ENCODE data around the gene SIRPD. TPM values are rescaled to one million over a fixed set of nuclear protein-coding genes. Genes with fewer than 3 reads are reported as not detected.

SIRPD gene
- total and polyA plus RNA-seq, 10 donors = 0.24 to 8.2 (median 2.3) TPM

DNA sequence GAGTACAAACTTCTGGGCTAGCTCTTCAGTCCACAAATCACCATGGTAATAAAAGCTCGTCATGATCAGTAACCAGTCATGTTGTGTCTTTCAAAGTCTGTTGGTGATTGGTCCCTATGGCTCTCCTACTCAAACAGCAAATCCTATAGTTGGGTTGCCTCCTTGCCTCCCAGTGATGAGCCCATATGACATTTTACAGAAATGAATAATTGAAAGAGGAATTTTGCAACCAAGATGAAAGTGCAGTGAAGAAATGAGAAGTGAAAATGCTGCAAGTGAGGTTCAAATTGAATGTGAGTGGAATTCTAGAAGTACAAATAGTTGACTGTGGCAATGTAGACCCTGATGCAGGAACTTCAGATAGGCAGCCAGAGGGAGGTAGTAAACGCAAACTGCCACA is 5.1 kb upstream of the SIRPD start:
- Histone ChIP-seq H3K9me3 (no peaks in the 10 kb centered on the region), H3K27ac (peak overlapping the region in 3 of 8 donors; percentile 54 to 58 (median 55)), H3K36me3 (peaks cover 0 to 45% (median 4%) of the 10 kb centered on the region in 6 donors), H3K27me3 (replicated peaks in 1 of 7) (no peaks in the 10 kb centered on the region), H3K4me3 (no peak overlapping the region), H3K4me1 (peaks cover 0 to 14% (median 0%) of the 10 kb centered on the region in 6 donors)
- no peak for DNase-seq
- WGBS, 5 donors = 61 to 84% (median 71%) methylated on average over 2 of the region's 2 CpGs
- intact Hi-C loops (cut with DNase I; ENCODE audit: low total_unique reads) = no loop called here
- TF ChIP-seq CTCF (IDR thresholded peaks at IDR 0.05 in 8 of 11, conservative IDR thresholded peaks at IDR 0.05 in 3 of 11) (no peak), POLR2AphosphoS5 (IDR thresholded peaks at IDR 0.05) (no peak), POLR2A (IDR thresholded peaks at IDR 0.05) (no peak)

DNA sequence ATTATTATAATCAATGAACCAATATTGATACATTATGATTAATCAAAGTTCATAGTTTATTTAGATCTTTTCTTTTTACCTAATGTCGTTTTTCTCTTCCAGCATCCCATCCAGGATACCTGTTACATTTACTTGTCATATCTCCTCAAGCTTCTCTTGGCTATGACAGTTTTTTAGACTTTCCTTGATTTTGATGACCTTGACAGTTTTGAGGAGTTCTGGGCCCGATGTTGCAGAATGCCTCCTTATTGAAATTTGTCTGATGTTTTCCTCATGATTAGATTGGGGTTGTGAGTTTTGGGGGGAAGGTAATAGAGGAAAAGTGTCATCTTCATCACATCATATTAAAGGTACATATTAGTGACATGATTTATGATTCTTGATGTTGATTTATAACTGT is 3.8 kb upstream of the SIRPD start:
- intact Hi-C loops (cut with DNase I; ENCODE audit: low total_unique reads) = no loop called here
- Histone ChIP-seq H3K9me3 (peaks cover 0 to under 1% (median 0%) of the 10 kb centered on the region in 8 donors), H3K27me3 (replicated peaks in 1 of 7) (no peaks in the 10 kb centered on the region), H3K4me1 (peaks cover 0 to 14% (median 0%) of the 10 kb centered on the region in 6 donors), H3K4me3 (no peak overlapping the region), H3K27ac (no peak overlapping the region), H3K36me3 (peaks cover 0 to 34% (median 4%) of the 10 kb centered on the region in 6 donors)
- no peak for TF ChIP-seq POLR2AphosphoS5 (IDR thresholded peaks at IDR 0.05)
- WGBS, 5 donors = 65 to 83% (median 77%) methylated on average over 2 of the region's 2 CpGs
- DNase-seq = no peak

DNA sequence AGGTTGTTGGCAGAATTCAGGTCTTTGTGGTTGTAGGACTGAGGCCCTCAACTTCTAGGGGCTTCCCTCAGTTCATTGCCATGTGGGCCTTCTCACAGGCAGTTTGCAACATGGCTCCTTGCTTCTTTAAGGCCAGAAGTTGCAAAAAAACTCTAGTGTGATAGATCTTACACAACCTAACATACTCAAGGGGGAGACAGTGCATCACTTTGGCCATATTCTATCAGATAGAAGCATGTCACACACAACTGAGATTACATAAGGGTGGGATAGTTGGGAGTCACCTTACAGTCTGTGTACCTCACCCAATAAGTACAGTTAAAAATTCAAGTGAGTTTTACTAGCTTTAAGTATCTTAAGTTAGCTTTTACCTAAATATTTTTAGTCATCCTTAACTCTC is 1.6 kb downstream of the SIRPD start:
- Histone ChIP-seq H3K4me3 (no peak overlapping the region), H3K27ac (no peak overlapping the region), H3K9me3 (peaks cover 0 to 13% (median 9%) of the 10 kb centered on the region in 8 donors), H3K36me3 (peaks cover 0 to 14% (median 0%) of the 10 kb centered on the region in 6 donors), H3K4me1 (no peaks in the 10 kb centered on the region), H3K27me3 (replicated peaks in 1 of 7) (no peaks in the 10 kb centered on the region)
- intact Hi-C loops (cut with DNase I; ENCODE audit: low total_unique reads) = no loop called here
- DNase-seq = no peak
- TF ChIP-seq POLR2A (IDR thresholded peaks at IDR 0.05) = no peak
- peak in 1 of 11 experiments; percentile 20 for TF ChIP-seq CTCF (IDR thresholded peaks at IDR 0.05 in 8 of 11, conservative IDR thresholded peaks at IDR 0.05 in 3 of 11)
- TF ChIP-seq POLR2AphosphoS5 (IDR thresholded peaks at IDR 0.05) = no peak

DNA sequence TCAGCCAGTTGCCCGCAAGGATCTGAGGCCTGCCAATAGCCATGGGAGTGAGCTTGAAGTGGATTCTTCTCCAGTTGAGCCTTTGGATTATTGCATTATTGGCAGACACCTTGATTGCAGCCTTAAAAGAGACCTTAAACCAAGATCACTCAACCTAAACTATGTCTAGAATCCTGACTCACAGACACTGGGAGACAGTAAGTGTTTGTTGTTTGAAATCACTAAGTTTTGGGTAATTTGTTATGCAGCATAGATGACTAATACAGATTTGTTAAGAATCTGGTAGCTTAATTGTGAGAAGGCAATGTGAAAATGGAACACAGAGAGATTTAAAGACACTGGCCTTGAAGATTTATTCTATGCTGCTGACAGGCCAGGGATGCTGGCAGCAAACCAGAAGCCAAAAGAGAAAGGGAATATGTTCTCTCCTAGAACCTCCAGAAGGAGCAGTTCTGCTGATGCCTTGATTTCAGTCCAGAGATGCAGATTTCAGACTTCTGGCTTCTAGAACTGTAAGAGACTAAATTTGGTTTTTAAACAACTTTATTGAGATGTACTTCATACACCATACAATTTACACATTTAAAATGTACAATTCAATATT is 17.6 kb downstream of the SIRPD start:
- intact Hi-C loops (cut with DNase I; ENCODE audit: low total_unique reads) = no loop called here
- WGBS, 5 donors = 50 to 100% (median 96%) methylated on average over 1 of the region's 1 CpG
- no peak for DNase-seq
- TF ChIP-seq CTCF (IDR thresholded peaks at IDR 0.05 in 8 of 11, conservative IDR thresholded peaks at IDR 0.05 in 3 of 11) (no peak), POLR2AphosphoS5 (IDR thresholded peaks at IDR 0.05) (no peak), POLR2A (IDR thresholded peaks at IDR 0.05) (no peak)
- Histone ChIP-seq H3K4me1 (peaks cover 9 to 40% (median 30%) of the 10 kb centered on the region in 6 donors), H3K36me3 (no peaks in the 10 kb centered on the region), H3K9me3 (no peaks in the 10 kb centered on the region), H3K27ac (peak overlapping the region in 1 of 8 donors; percentile 94), H3K4me3 (no peak overlapping the region), H3K27me3 (replicated peaks in 1 of 7) (no peaks in the 10 kb centered on the region)
